ENCODE results near the gene HCAR2. TPM values are rescaled to one million over a fixed set of nuclear protein-coding genes. Genes with fewer than 3 reads are reported as not detected.
"Not testable (repeated sequence)": the region's sequence is repeated elsewhere in the genome, so short reads cannot be mapped to it uniquely, and the experiment has no call there.

Gene HCAR2
- total and polyA plus RNA-seq, 2 of the 13 experiments (the other 11 are each of a cell fraction or from before 2014, with no cell fraction given): 0.09 to 5.6 TPM

- H3K36me3 ChIP-seq (replicated peaks in 1 of 2; ENCODE audit: control insufficient read depth in 1 of 2, insufficient read depth in 2 of 2, low read length in 2 of 2); H2AFZ ChIP-seq (ENCODE audit: low read length); H4K20me1 ChIP-seq (ENCODE audit: insufficient read depth, low read length); ATAC-seq; H3K79me2 ChIP-seq (ENCODE audit: insufficient read depth, low read length); H3K4me3 ChIP-seq (replicated peaks in 1 of 3; ENCODE audit: insufficient read depth in 1 of 3, low read depth in 2 of 3, low read length in 3 of 3); BruUV-seq (replicated peaks); H3K4me2 ChIP-seq (ENCODE audit: low read depth, low read length); POLR2A ChIA-PET; DNase-seq (ENCODE audit: low spot score); H3K9ac ChIP-seq (ENCODE audit: insufficient read depth, low read depth, low read length); H3K27me3 ChIP-seq (ENCODE audit: control insufficient read depth in 1 of 2, insufficient read depth in 2 of 2, low read length in 2 of 2); in situ Hi-C loops (cut with HindIII; ENCODE audit: extremely low pct_ligation_motif_present, low pct_unique_long_range_greater_than_20kb); intact Hi-C loops (cut with micrococcal nuclease; ENCODE audit: unreplicated experiment); H3K9me3 ChIP-seq (ENCODE audit: low read length); FAIRE-seq; H3K27ac ChIP-seq (ENCODE audit: extremely low read length, insufficient read depth, low read length); CTCF ChIA-PET (ENCODE audit: low intra/inter-chr PET ratio, low total read pairs): not testable (repeated sequence)
- peaks cover 10% of the 10 kb centered on the region; the same call in 1 of the 2 replicates for H3K4me1 ChIP-seq (ENCODE audit: insufficient read depth, low read length)
- 57% methylated on average over 2 of the region's 9 CpGs for WGBS (ENCODE audit: low lambda C conversion rate)
These were observed 3.0 kb downstream of the HCAR2 start for GRCh38 chr12:122700038-122700710.

- POLR2A ChIA-PET; H3K4me2 ChIP-seq (ENCODE audit: low read depth, low read length); H3K27me3 ChIP-seq (ENCODE audit: control insufficient read depth in 1 of 2, insufficient read depth in 2 of 2, low read length in 2 of 2); FAIRE-seq; H3K36me3 ChIP-seq (replicated peaks in 1 of 2; ENCODE audit: control insufficient read depth in 1 of 2, insufficient read depth in 2 of 2, low read length in 2 of 2); H3K27ac ChIP-seq (ENCODE audit: extremely low read length, insufficient read depth, low read length); H3K4me3 ChIP-seq (replicated peaks in 1 of 3; ENCODE audit: insufficient read depth in 1 of 3, low read depth in 2 of 3, low read length in 3 of 3); H3K4me1 ChIP-seq (ENCODE audit: insufficient read depth, low read length); DNase-seq (ENCODE audit: low spot score); H3K9me3 ChIP-seq (ENCODE audit: low read length); ATAC-seq; CTCF ChIA-PET (ENCODE audit: low intra/inter-chr PET ratio, low total read pairs); intact Hi-C loops (cut with micrococcal nuclease; ENCODE audit: unreplicated experiment); H2AFZ ChIP-seq (ENCODE audit: low read length); in situ Hi-C loops (cut with HindIII; ENCODE audit: extremely low pct_ligation_motif_present, low pct_unique_long_range_greater_than_20kb); H4K20me1 ChIP-seq (ENCODE audit: insufficient read depth, low read length); H3K79me2 ChIP-seq (ENCODE audit: insufficient read depth, low read length); H3K9ac ChIP-seq (ENCODE audit: insufficient read depth, low read depth, low read length); BruUV-seq (replicated peaks): not testable (repeated sequence)
- 50% methylated on average over 2 of the region's 2 CpGs for WGBS (ENCODE audit: low lambda C conversion rate)
These were observed 6.2 kb downstream of the HCAR2 start for GRCh38 chr12:122696922-122697321.

- H3K79me2 ChIP-seq (ENCODE audit: insufficient read depth, low read length): no peaks in the 10 kb centered on the region
- ChIA-PET CTCF (ENCODE audit: low intra/inter-chr PET ratio, low total read pairs) (no interaction called here), POLR2A (no interaction called here)
- H3K9me3 ChIP-seq (ENCODE audit: low read length): no peaks in the 10 kb centered on the region
- no peaks in the 10 kb centered on the region for H3K36me3 ChIP-seq (replicated peaks in 1 of 2; ENCODE audit: control insufficient read depth in 1 of 2, insufficient read depth in 2 of 2, low read length in 2 of 2)
- intact Hi-C loops (cut with micrococcal nuclease; ENCODE audit: unreplicated experiment) (no loop called here), in situ Hi-C loops (cut with HindIII; ENCODE audit: extremely low pct_ligation_motif_present, low pct_unique_long_range_greater_than_20kb) (no loop called here)
- ATAC-seq (no peak; the same call in 2 of the 3 replicates), DNase-seq (ENCODE audit: low spot score) (no peak), FAIRE-seq (no peak)
- peaks cover 31% of the 10 kb centered on the region for H3K4me1 ChIP-seq (ENCODE audit: insufficient read depth, low read length)
- H4K20me1 ChIP-seq (ENCODE audit: insufficient read depth, low read length): no peaks in the 10 kb centered on the region
- no peaks in the 10 kb centered on the region for H3K27me3 ChIP-seq (ENCODE audit: control insufficient read depth in 1 of 2, insufficient read depth in 2 of 2, low read length in 2 of 2)
- no peak overlapping the region for H3K27ac ChIP-seq (ENCODE audit: extremely low read length, insufficient read depth, low read length)
- H3K9ac ChIP-seq (ENCODE audit: insufficient read depth, low read depth, low read length): peak overlapping the region; percentile 23; the same call in 1 of the 2 replicates
- H3K4me3 ChIP-seq (replicated peaks in 1 of 3; ENCODE audit: insufficient read depth in 1 of 3, low read depth in 2 of 3, low read length in 3 of 3): peak overlapping the region; percentile 40 to 58 (median 50); a peak in 5 of 6 replicates
- H2AFZ ChIP-seq (ENCODE audit: low read length): peak overlapping the region; percentile 85
- 28% methylated on average over 3 of the region's 3 CpGs for WGBS (ENCODE audit: low lambda C conversion rate)
- no TSS peak for BruUV-seq (replicated peaks)
- H3K4me2 ChIP-seq (ENCODE audit: low read depth, low read length): peak overlapping the region; percentile 86
- TF ChIP-seq ZNF558 (CRISPR knock-in tag; IDR thresholded peaks at IDR 0.05; ENCODE audit: borderline replicate concordance) (no peak), TP53 (CRISPR knock-in tag; conservative IDR thresholded peaks at IDR 0.05) (no peak), ONECUT2 (CRISPR knock-in tag; IDR thresholded peaks at IDR 0.05) (peak; percentile 84), YEATS4 (CRISPR knock-in tag; IDR thresholded peaks at IDR 0.05; ENCODE audit: borderline replicate concordance) (0 out of 2 replicates have a peak, but pooled peaks have one; percentile 27), MATR3 (CRISPR knock-in tag; IDR thresholded peaks at IDR 0.05) (no peak), ARNTL (CRISPR knock-in tag; IDR thresholded peaks at IDR 0.05) (no peak), ZNF337 (CRISPR knock-in tag; IDR thresholded peaks at IDR 0.05; ENCODE audit: borderline replicate concordance, low read depth) (no peak), TGIF2 (CRISPR knock-in tag; IDR thresholded peaks at IDR 0.05) (no peak), STAG1 (CRISPR knock-in tag; IDR thresholded peaks at IDR 0.05) (no peak)
These were observed 11.6 kb downstream of the HCAR2 start for GRCh38 chr12:122691566-122691965.
